ENCODE measurements around the gene CENPP.
"Not testable (repeated sequence)": the region's sequence is repeated elsewhere in the genome, so short reads cannot be mapped to it uniquely, and the experiment has no call there.

Gene CENPP

DNA sequence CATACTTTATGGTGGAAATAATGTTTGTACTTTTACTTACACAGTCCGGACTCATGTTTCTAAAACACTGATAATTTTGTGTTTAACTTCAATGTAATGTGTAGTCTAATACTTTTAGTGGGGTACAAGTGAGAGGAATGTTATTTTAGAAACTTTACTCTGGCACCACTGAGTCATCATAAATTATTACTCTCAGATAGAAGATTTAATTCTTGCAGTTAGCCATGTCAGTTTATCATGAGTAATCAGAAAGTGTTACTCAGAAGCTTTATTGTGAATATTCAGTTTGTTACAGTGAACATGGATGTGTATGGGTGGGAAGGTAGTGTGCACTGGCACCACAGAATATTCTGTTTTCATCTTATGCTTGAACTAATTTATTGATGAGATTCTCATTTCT, 58.6 kb downstream of the CENPP start:
- DNase-seq, result no peak

DNA sequence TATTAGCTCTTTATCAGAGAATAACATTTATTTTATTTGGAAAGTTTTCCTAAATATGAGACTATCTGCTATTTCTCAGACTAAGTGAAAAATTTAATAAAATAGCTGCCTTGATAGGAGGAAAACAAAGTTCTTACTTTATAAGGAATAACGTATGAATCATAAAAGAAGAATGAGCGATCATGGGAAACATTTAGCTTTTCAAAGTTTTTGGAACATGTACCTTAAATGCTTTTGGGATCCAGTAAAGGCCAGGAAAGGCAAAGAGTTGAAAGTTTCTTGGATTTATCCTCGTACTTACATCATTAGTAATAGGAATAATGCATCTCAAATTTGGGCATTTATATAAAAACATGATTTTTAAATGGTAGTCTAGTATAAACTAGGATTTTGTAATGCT, 59.2 kb downstream of the CENPP start:
- no peak for DNase-seq

DNA sequence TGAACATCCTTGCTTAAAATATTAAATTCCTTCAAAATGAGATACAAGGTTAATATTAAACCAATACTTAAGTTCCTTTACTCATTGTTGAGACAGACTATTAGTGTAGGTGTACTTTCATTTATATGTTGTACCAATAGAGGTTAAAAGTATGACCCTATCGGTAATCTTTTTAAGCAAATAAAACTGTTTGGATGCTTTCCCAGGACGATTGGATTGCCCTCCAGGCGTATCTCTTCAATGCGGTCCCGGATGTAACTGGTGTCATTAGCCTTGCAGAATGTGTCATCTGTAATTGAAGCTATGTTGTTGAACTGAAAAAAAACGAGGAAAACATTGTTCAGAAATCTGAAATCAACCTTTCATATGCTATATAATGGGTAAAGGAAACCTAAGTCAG, 59.7 kb downstream of the CENPP start:
- DNase-seq, result no peak

DNA sequence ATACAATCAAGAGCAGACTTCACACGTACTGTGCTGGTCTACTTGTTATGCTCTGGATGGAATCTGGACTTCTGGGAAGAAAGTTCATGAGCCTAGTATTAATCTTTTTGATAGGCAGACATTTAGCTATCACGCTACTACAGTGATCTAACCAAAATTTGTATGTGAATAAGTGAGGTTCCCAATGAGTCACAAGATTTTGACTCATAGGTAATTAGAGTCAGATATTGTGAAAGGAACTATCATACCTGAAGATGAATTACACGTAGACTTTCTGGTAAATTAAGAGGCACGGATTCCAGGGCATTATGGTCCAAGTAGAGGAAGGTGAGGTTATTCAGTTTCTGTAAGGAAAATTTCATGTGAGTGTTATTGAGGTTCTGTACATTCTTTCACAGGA, 60.2 kb downstream of the CENPP start:
- DNase-seq, result no peak

DNA sequence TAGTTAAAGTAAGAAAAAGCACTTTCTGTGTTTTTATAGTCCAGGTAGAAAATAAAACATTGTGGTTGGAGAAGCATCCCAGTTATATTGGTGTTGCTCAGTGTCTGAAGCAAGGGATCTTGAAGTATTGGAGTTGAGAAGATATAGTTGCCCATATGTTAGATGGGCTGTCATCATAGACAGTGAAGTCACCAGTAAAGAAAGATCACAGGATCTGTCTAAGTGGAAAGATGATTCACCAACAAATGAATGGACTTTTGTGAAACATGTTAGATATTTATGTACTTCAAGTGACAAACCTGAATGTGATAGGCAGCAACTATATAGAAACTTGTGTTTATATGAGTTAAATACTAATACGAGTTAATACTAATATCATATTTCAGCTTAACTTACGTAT, 66.9 kb downstream of the CENPP start:
- no peak for DNase-seq

DNA sequence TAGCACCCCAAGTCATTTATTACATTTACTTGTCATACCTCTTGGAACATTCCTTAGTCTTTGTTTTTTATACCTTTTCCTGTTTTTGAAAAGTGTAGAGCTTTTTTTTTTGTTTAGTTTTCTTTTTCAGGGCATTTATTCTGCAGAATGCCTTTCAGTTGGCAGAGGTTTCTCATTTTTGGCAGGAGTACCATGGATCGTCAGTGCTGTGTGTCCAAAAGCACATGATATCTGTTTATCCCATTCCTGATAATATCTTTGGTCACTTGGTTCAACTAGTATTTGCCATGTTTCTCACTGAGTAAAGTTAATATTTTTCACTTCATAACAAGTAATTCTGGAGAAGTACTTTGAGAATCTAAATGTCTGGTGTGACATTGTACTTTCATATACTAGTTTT, 67.9 kb downstream of the CENPP start:
- DNase-seq, result no peak

DNA sequence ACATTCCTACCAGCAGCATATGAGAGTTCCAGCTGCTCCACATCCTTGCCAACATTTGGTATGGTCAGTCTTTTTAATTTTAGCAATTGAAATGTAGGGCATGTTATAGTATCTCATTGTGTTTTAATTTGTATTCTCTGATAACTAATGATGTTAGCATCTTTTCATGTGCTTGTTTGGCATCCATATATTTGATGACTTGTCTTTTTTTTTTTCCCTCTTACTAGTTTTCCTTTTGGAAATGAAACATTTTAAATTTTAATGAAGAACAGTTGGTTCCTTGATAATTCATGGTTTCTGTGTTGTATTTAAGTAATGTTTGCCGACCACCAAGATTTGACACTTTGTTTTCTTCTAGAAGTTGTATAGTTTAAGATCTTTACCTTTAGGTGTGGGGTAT, 69.9 kb downstream of the CENPP start:
- no peak for DNase-seq

DNA sequence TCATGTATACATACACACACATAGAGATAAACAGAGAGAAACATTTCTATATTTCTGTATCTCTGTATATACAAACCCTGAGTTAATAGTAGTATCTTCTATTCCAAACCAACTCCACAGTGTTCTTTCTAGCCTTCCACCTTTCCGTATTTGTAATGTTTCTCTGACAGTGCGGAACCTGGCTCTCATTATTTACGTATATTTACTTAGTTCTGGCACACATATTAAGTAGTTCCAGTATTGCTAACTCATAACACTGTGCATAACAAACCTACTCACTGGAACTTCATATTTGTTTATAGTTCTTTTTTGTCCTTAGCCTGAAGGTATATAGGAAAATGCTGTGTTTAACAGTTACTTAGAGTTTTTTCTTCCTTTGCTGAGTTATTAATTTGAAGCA, 72.1 kb downstream of the CENPP start:
- DNase-seq, result no peak

DNA sequence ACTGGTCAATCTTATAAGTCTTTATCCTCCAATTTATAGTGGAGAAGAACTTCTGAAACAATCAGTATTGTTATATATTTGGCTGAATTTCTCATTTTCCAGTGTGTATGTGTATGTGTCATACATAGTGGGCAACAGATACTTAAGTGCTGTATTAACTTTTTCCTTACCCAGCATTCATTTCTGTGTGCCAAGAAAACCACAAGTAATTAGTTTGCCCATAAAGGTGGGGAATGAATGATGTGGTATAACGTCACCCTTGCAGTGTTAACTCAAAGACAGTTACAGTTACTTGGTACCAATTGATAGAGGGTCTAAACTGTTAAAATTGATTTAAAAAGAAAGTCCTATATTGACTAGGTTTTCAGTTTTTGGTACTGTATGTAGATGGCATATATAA, 76.6 kb downstream of the CENPP start:
- DNase-seq, result no peak

DNA sequence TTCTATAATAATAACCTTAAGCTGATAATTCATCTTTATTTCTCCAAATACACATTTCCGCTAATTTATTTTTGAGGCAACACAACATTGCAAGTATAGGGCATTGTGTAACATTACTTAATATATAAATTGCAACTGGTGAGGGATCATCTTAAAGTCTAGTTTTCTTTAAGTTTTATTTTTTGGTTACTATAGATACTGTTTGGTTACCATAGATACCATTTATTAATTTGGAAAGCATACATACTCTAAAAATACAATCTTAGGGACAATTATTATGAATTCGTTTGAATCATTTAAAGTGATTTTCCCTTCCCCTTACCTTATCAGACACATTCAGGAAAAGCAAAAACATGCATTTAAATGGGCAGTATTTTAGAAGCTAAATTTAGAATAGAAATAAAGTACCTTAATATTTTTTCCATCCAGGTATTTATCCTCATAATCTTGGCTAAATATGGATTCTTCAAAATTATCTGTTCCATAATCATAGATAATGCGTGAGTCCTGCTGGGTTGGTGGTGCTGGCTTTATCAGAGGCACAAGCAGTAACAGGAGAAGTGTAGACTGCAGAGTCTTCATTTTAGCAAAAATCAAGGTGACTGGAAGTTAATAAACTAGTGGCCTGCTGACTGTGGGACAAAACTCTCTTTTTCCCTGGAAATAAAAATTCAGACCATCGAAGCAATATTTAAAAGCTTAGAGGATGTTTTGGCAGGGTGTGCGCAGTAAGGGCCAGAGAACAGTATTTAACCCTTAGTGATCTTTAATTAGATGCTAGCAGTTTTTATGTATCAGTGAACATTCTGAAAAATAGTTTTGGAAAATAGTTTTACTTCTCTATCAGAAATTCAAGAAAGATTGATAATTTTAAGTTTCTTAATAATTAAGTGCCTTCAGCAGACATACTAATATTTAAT, 77.3 kb downstream of the CENPP start:
- no peak for DNase-seq

DNA sequence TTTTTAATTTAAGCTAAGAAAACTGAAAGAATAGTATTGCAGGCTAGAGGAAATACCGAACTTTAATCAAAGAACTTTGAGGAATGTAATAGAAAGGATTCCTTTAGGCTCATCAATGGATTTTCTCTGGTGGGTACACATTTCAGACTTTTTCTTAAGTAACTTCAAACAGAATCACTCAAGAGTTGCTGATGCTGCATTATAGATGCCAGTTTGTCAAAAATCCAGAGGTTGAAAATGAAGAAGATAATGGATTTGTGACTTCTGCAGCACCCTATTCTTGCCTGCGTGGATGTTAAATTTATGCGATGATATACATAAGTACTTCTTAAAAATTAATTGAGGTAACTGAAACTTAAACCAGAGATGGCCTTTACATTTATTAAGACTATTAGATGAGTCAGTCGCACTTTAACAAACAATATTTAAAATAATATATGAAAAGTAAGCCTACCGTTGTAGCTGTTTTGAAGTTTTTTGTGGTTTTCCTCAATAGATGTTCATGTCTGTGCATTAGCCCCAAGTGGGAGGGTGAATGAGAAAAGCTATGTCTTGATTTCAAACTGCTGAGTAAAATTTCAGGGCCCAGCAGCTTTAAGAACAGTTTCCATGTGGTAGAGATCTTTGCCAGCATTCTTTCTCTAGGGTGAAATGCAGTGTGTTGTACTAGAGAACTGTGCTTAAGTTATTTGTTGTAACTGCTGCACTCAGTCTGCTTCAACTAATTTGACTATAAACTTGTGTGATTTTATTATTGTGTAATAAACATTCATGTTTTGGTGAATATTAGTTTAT, 78.5 kb downstream of the CENPP start, which contains the start of gene OGN:
Gene OGN (minus strand): TSS at position 537 of the 795 bp plus-strand sequence. CDS start 1,171 bp downstream, outside the sequence.
- no peak for DNase-seq

DNA sequence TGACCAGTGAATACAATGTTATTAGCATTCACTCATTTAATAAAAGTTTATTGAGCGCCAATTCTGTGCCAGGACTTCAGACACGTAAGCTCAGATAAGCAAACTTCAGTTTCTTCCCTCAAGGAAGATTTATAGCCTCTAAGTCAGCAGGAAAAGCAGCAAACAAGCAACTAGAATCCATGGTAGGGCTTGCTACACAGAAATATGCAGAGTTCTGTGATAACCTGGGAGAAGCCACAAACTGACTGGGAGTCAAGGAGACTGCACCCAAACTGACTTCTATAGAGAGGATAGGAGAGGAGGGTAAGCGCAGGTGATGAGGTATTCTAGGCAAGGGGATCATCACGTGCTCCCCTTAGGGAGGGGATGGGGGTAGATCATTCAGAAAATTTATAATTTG, 80.1 kb downstream of the CENPP start:
- DNase-seq, result no peak

DNA sequence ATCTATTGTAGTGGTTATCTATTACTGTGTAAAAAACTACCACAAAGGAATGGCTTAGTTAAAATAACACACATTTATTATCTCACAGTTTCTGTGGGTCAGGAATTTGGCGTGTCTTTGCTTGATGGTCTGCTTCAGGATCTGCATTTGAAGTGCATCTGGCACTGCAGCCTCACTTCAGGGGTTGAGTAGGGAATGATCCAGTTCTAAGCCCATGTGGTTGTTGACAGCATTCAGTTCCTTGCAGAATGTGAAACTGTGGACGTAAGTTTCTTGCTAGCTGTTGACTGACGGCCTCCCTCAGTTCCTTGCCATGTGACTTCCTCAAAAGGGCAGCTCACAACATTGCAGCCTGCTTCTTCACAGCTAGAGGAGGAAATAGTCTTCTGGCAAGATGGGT, 80.7 kb downstream of the CENPP start:
- DNase-seq, result peak; percentile 47 to 54

DNA sequence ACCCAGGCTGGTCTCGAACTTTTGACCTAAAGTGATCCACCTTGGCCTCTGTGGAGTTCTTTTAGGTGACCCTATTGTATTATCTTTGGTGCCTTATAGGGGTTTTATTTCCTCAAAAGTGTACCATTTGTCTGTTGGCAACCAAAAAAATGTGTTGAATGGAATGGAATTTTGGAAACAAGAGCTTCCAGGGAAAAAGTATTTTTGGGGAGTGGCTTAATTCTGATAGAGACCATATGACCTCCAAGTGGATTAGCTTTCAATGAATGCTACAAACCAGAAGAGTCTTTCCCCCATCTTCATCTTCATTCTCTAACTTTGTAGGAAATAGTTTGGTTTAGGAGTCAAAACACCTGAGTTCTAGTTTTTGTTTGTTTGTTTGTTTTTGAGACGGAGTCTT, 82.1 kb downstream of the CENPP start:
- DNase-seq, result no peak

DNA sequence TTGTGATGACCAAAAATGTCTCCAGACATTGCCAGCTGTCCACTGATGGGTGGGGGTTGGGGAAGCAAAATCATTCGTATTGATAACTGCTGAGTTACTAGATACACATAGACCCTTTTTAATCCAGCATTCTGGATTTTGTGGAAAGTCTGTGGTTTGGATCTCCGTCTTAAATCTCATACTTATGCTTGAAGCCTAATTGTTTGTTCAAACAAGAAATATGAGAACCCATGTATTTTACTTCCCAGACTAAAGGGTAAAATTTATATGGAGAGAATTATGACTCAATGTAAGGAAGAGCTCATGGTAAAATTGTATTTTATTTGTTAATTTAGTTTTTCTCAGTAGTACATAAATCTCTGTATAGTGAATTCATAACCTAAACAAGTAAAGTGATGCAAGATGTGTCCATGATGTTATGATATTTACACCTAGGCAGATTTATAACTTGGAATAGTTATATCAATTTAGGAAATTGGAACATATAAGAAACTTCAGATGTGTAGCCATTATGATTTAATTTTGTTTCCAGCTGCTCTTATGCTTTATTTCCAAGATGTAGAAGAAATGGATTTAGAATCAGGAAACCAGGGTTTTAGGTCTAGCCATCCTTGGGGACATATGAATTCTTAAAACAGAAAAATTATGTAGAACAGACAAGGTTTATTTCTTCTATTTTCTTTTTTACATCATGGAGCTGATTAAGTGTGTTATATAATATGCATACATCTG, 83.2 kb downstream of the CENPP start:
- no peak for DNase-seq

DNA sequence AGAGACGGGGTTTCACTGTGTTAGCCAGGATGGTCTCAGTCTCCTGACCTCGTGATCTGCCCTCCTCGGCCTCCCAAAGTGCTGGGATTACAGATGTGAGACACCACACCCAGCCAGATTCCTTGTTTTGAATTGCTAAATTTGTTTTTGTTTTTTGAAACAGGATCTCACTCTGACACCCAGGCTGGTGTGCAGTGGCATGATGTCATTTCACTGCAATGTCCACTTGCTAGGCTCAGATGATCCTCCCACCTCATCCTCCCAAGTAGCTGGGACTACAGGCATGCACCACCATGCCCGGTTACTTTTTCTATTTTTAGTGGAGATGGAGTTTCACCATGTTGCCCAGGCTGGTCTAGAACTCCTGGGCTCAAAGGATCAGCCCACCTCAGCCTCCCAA, 85.4 kb downstream of the CENPP start:
- DNase-seq, result not testable (repeated sequence)

DNA sequence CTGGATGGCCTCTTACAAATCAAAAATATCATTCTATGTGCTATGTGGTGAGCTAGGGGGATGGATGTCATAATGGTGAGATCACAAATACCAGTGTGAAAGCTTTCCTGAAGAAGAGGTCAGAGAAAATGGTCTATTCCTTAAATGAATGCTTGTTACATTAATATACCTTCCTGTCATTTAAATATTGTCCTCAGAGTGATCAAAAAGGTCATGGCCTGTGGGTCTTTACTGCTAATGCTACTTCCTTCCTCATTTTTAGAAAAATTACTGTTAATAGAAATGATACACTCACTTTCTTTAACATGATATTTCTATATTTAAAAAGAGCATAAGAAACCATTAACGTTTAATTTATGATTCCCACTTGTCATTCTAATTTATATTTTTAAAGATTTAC, 88.8 kb downstream of the CENPP start:
- no peak for DNase-seq

DNA sequence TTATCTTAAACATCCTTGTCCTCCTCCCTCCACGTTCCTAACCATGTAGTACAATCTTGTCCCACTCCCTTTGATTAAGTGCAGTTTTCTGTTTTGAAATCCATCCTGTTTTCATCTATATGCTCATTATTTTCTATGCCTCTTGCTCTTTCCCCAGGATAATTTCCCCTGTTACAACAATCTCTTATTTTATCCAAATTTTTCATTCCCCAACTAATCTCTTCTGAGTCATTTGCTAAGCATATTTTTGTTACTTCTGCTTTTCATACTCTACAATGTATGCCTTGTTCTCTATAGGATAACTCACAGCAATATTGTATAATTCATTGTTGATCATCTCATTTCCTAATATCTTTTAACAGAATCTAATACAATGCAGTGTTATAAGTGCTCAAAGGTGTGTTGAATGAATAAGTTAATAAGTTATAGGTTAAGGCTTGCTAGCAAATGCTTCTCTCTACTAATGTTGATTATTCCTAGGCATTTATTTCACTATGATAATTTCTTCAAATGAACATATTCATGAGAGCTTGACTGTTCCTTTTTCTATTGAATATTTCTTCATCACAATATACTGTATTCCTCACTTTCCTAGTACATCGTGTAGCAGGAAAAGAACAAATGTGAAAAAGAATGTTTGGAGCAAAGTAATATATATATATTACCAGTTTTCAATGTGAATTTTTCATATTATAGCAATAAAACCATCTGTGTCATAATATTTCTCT, 97.0 kb downstream of the CENPP start:
- DNase-seq, result no peak

DNA sequence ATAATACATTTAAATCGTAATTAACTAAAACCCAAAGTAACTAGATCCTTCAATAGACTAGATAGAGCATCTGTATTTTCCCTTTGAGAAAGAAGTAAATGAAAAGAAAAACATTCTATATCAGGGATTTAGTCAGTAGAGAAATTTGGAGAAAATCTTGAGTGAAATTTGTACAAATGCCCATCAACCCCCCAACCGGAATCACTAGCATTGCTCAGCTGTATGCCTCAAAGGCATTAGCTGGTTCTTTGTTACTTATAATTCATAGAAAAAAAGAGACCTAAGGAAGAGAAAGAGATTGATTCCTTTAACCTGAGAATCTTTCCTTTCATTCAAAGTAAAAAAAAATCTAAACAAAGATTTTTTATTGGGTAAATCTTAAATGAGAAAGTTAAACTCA, 97.9 kb downstream of the CENPP start:
- DNase-seq, result no peak

DNA sequence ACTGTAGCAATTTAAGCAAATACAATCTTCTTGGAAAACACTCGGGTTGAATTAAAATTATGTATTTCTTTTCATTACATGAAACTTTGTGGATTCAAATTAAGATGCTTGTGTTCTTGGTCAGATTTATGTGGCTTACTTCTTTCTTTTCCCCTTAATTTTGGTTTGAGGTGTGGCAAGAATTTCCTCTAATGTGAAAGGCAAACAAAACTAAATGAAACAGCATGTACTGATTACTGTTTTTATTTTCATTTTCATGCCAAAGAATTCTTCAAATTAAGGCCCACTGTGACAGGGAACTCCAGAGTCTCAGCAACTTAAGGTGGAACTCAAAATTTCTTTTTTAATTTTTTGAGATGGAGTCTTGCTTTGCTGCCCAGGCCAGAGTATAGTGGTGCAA, 98.6 kb downstream of the CENPP start, which contains the start of gene OMD:
Gene OMD (minus strand): TSS at position 132 of the 400 bp plus-strand sequence. CDS start 6,913 bp downstream, outside the sequence.
- no peak for DNase-seq

DNA sequence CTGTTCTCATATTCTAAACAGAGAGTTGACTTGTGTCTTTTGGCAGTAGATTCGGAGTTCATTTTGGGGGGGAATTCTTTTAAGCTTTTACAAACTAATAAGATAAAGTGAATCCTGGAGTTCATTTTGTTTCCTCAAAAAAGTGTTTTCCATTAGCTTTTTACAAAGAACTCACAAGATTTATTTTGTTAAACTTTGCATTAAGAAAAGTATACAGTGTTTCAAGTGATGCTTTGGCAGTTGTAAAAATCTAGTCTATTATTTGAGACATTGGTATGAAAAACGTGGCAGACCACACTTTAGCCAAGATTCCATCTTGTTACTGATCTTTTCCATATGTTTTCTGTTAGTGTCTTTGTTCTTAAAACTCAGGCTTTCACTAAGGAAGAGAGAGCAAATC, 99.7 kb downstream of the CENPP start:
- no peak for DNase-seq

DNA sequence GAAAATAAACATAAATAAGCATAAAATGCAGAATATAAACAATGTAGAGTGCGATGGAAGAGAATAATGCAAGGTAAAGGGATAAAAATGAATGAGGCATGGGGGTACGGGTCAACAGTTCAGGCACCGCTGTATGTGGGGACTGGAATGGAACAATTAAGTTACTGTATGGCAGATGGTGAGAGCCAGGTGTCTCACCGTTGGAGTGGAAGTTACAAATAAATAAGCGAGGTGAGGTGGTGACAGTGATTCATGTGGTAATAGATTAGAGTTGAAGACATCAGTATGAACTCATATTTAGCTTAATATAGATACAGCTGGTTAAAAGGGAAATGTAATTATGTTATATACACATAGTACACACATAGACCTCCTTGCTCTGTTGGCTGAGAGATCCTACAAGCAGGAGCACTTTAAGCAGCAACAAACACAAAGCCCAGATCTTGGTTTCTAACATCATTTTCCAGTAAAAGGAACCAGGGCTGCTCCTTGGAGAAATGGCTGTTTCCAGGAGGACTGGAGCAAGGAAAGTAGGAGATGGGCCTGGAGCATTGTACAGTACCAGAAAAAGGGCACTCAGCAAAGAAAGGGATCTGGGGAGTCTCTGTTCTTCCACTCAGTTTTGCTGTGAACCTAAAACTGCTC, 100.9 kb downstream of the CENPP start:
- no peak for DNase-seq
